HCT116 (cell line): ENCODE data around the gene KIF26B. TPM values are rescaled to one million over a fixed set of nuclear protein-coding genes. Genes with fewer than 3 reads are reported as not detected.

Experiments
- ATAC-seq: fragments of 200-7000 bp; cut with Tn5 transposase; 2 replicates; pipeline ENCODE4 v1.9.1; 2020; ENCODE audit warnings: mild to moderate bottlenecking, moderate library complexity
- BruUV-seq: library from RNA; stranded (reverse); fragments of 400-500 nt; replicated peaks from 2 replicates; lab custom pipeline; 2021; lab: Mats Ljungman, UMichigan
- CTCF ChIA-PET: fragments of 300-600 bp; sonication (Branson Sonifier 250); formaldehyde crosslinking; loops from one replicate; lab custom pipeline; 2021; ENCODE audit warnings: antibody characterized with exemption; lab: Charles Lee
- POLR2A ChIA-PET: fragments of 300-600, 350-600 bp; sonication (Branson Sonifier 250); formaldehyde crosslinking; loops from one replicate; lab custom pipeline; 2021; ENCODE audit warnings: antibody characterized with exemption; lab: Charles Lee
- RAD21 ChIA-PET, 2 experiments: fragments of 300-600 bp; sonication (Branson Sonifier 250); formaldehyde crosslinking; loops; one replicate each; lab custom pipeline; 2023; ENCODE audit warnings: low total read pairs in 2 of 2; ENCODE audit not compliant: uncharacterized antibody in 2 of 2, unreplicated experiment in 2 of 2, low non-redundant PET in 1 of 2; lab: Charles Lee
- DNase-seq: peaks from one replicate; pipeline ENCODE4 v3.0.0-alpha.2; 2010; ENCODE audit warnings: low read depth, low spot score
- H2AFZ ChIP-seq: fragments of 200-600 bp; shearing (Covaris generic), sonication (generic); 2 replicates; pipeline ENCODE4 v1.6.1; 2017; ENCODE audit warnings: low read depth, mixed run types, mixed read lengths, antibody characterized with exemption, low read length; ENCODE audit not compliant: poor library complexity, severe bottlenecking
- H3K27ac ChIP-seq: 2 replicates; pipeline ENCODE4 v1.5.1; 2012; ENCODE audit warnings: low read depth, low read length
- H3K27me3 ChIP-seq: fragments of 200-600 bp; sonication (generic); 2 replicates; pipeline ENCODE4 v1.6.1; 2016; ENCODE audit warnings: mixed run types, low read length, mixed read lengths; ENCODE audit not compliant: insufficient read depth
- H3K36me3 ChIP-seq, 2 experiments: fragments of 200-500 bp in 1 of 2; fragments of 200-600 bp in 1 of 2; sonication (Bioruptor generic) in 1 of 2; sonication (generic) in 1 of 2; 2 replicates each; pipeline versions ENCODE4 v1.5.1 to v1.6.1; 2014 to 2016; ENCODE audit warnings: low read length in 2 of 2, inconsistent platforms in 1 of 2, mixed read lengths in 1 of 2, mixed run types in 1 of 2; ENCODE audit not compliant: insufficient read depth in 2 of 2, control insufficient read depth in 1 of 2
- H3K4me1 ChIP-seq, 2 experiments: fragments of 200-600 bp in 1 of 2; sonication (generic) in 1 of 2; 2 replicates each; pipeline versions ENCODE4 v1.5.1 to v1.6.1; 2012 to 2017; ENCODE audit warnings: low read length in 2 of 2, inconsistent platforms in 1 of 2, mild to moderate bottlenecking in 1 of 2, mixed read lengths in 1 of 2, mixed run types in 1 of 2, moderate library complexity in 1 of 2; ENCODE audit not compliant: insufficient read depth in 2 of 2, control insufficient read depth in 1 of 2
- H3K4me2 ChIP-seq: fragments of 200-600 bp; sonication (generic); 2 replicates; pipeline ENCODE4 v1.6.1; 2017; ENCODE audit warnings: mixed run types, low read length, mixed read lengths
- H3K4me3 ChIP-seq, 2 experiments: fragments of 200-600 bp in 1 of 2; sonication (generic) in 1 of 2; replicated peaks in 1 of 2; 2 replicates each; pipeline ENCODE4 v1.5.1; 2011 to 2016; ENCODE audit warnings: low read length in 2 of 2, control low read depth in 1 of 2, low read depth in 1 of 2, mild to moderate bottlenecking in 1 of 2, mixed read lengths in 1 of 2, mixed run types in 1 of 2
- H3K79me2 ChIP-seq: fragments of 200-600 bp; sonication (generic); 2 replicates; pipeline ENCODE4 v1.6.1; 2017; ENCODE audit warnings: mild to moderate bottlenecking, mixed run types, low read length, moderate library complexity, mixed read lengths; ENCODE audit not compliant: insufficient read depth
- H3K9ac ChIP-seq: fragments of 200-600 bp; sonication (generic); 2 replicates; pipeline ENCODE4 v1.6.1; 2016; ENCODE audit warnings: low read length, mixed read lengths
- H3K9me2 ChIP-seq: fragments of 200-600 bp; sonication (generic), shearing (Covaris generic); 2 replicates; pipeline ENCODE4 v1.6.1; 2017; ENCODE audit warnings: mixed run types, mild to moderate bottlenecking, moderate library complexity; ENCODE audit not compliant: insufficient read depth
- H3K9me3 ChIP-seq, 2 experiments: fragments of 200-500 bp in 1 of 2; fragments of 200-600 bp in 1 of 2; sonication (Bioruptor generic) in 1 of 2; sonication (generic) in 1 of 2; 2 replicates each; pipeline ENCODE4 v1.6.1; 2014 to 2017; ENCODE audit warnings: low read length in 2 of 2, mixed read lengths in 2 of 2, inconsistent platforms in 1 of 2, low read depth in 1 of 2, mild to moderate bottlenecking in 1 of 2, mixed run types in 1 of 2, moderate library complexity in 1 of 2; ENCODE audit not compliant: control insufficient read depth in 1 of 2, insufficient read depth in 1 of 2
- H4K20me1 ChIP-seq: fragments of 200-600 bp; sonication (generic), shearing (Covaris generic); 2 replicates; pipeline ENCODE4 v1.6.1; 2017; ENCODE audit warnings: mixed run types, mild to moderate bottlenecking, moderate library complexity; ENCODE audit not compliant: insufficient read depth
- ATF3 ChIP-seq: IDR thresholded peaks from 2 replicates; pipeline ENCODE4 v1.6.1; 2012
- CEBPB ChIP-seq: IDR thresholded peaks from 2 replicates; pipeline ENCODE4 v1.6.1; 2012; ENCODE audit warnings: low read depth
- EGR1 ChIP-seq: IDR thresholded peaks from 2 replicates; pipeline ENCODE4 v1.6.1; 2012; ENCODE audit warnings: low read depth
- EZH2 ChIP-seq: fragments of 200-600 bp; sonication (generic); IDR thresholded peaks from 2 replicates; pipeline ENCODE4 v1.6.1; 2017; ENCODE audit warnings: antibody characterized with exemption, mixed run types
- EZH2phosphoT487 ChIP-seq: fragments of 200-600 bp; IDR thresholded peaks from 2 replicates; pipeline ENCODE4 v1.6.1; 2018; ENCODE audit warnings: antibody characterized with exemption, borderline replicate concordance
- FOSL1 ChIP-seq: IDR thresholded peaks from 2 replicates; pipeline ENCODE4 v1.6.1; 2012; ENCODE audit warnings: low read depth
- MAX ChIP-seq: IDR thresholded peaks from 2 replicates; pipeline ENCODE4 v1.6.1; 2012
- POLR2AphosphoS5 ChIP-seq: IDR thresholded peaks from 2 replicates; pipeline ENCODE4 v1.6.1; 2011; ENCODE audit warnings: mild to moderate bottlenecking, low read depth, low read length, moderate library complexity
- RAD21 ChIP-seq: IDR thresholded peaks from 2 replicates; pipeline ENCODE4 v1.6.1; 2012; ENCODE audit warnings: low read depth, mild to moderate bottlenecking
- REST ChIP-seq: IDR thresholded peaks from 2 replicates; pipeline ENCODE4 v1.6.1; 2012; ENCODE audit warnings: low read depth
- SIN3A ChIP-seq: IDR thresholded peaks from 2 replicates; pipeline ENCODE4 v1.6.1; 2012; ENCODE audit warnings: low read depth
- SP1 ChIP-seq: IDR thresholded peaks from 2 replicates; pipeline ENCODE4 v1.6.1; 2012; ENCODE audit warnings: low read depth
- SRF ChIP-seq: IDR thresholded peaks from 2 replicates; pipeline ENCODE4 v1.6.1; 2012; ENCODE audit warnings: low read depth
- TCF7L2 ChIP-seq: IDR thresholded peaks from 2 replicates; pipeline ENCODE4 v1.7.0; 2011; ENCODE audit warnings: borderline replicate concordance, inconsistent platforms; ENCODE audit not compliant: insufficient read depth, insufficient read length; ENCODE audit errors: extremely low read depth
- YY1 ChIP-seq: IDR thresholded peaks from 2 replicates; pipeline ENCODE4 v1.6.1; 2011; ENCODE audit warnings: low read length, low read depth, moderate library complexity, mild to moderate bottlenecking; ENCODE audit not compliant: insufficient replicate concordance; ENCODE audit errors: extremely low read depth
- ZFX ChIP-seq: fragments of 450-650 bp; IDR thresholded peaks from 2 replicates; pipeline ENCODE4 v1.6.1; 2017
- ZNF274 ChIP-seq: fragments of 200-500 bp; sonication (Bioruptor generic); IDR thresholded peaks from 2 replicates; pipeline ENCODE4 v1.6.1; 2014; ENCODE audit warnings: mild to moderate bottlenecking, low read depth, low read length, inconsistent platforms
- intact Hi-C: fragments of 100-400 bp; cut with micrococcal nuclease; formaldehyde crosslinking; loops from 2 replicates; pipeline ENCODE4 v1.10.0; 2022
- total RNA-seq: library from RNA; stranded (reverse); gene quantifications from one replicate; pipeline ENCODE4 v1.2.1, GENCODE V29; 2021; ENCODE audit not compliant: unreplicated experiment

KIF26B gene
- total RNA-seq, 1 experiment from 2014 or later = 0.49 TPM

- peaks cover 37% of the 10 kb centered on the region for H3K27me3 ChIP-seq
- no peak for TF ChIP-seq REST
- no peak for TF ChIP-seq ATF3
- no peak for TF ChIP-seq CEBPB
- TF ChIP-seq ZNF274 = no peak
- no peak for TF ChIP-seq POLR2AphosphoS5
- no peak for TF ChIP-seq SP1
- TF ChIP-seq SIN3A = no peak
- no peak for TF ChIP-seq RAD21
- no peak for TF ChIP-seq YY1
- TF ChIP-seq EGR1 = no peak
- TF ChIP-seq MAX = no peak
- no peak for TF ChIP-seq EZH2phosphoT487
- no peak for TF ChIP-seq EZH2
- TF ChIP-seq TCF7L2 = no peak
- TF ChIP-seq ZFX = no peak
- no peak for TF ChIP-seq FOSL1
- no peak for TF ChIP-seq SRF
- H3K4me1 ChIP-seq = no peaks in the 10 kb centered on the region
- H3K9me3 ChIP-seq = no peaks in the 10 kb centered on the region
- no peaks in the 10 kb centered on the region for H3K36me3 ChIP-seq
- H3K79me2 ChIP-seq = no peaks in the 10 kb centered on the region
- intact Hi-C loops = no loop called here
- ChIA-PET CTCF (no interaction called here), RAD21 (no interaction called here), POLR2A (no interaction called here)
- H3K9me2 ChIP-seq = no peaks in the 10 kb centered on the region
- DNase-seq (no peak), ATAC-seq (no peak)
- no peak overlapping the region for H3K4me3 ChIP-seq
- no peaks in the 10 kb centered on the region for H4K20me1 ChIP-seq
- BruUV-seq = no TSS peak
- H3K4me2 ChIP-seq = no peak overlapping the region
- no peak overlapping the region for H3K27ac ChIP-seq
- no peak overlapping the region for H3K9ac ChIP-seq
- no peak overlapping the region for H2AFZ ChIP-seq
Measured at GRCh38 chr1:245459621-245460020, 304.8 kb downstream of the KIF26B start.
